Type B pancreatic cell (in vitro differentiated cells): ENCODE data around the gene TUFT1. TPM values are rescaled to one million over a fixed set of nuclear protein-coding genes. Genes with fewer than 3 reads are reported as not detected.

Experiments used
- DNase-seq: peaks from one replicate; pipeline ENCODE4 v3.0.0; 2021; ENCODE audit warnings: mixed read lengths; ENCODE audit not compliant: unreplicated experiment; ENCODE audit errors: extremely low spot score
- H3K27ac Mint-ChIP-seq: 2 replicates; pipeline ENCODE4 v1.8.0; 2021; ENCODE audit warnings: mild to moderate bottlenecking, mixed read lengths
- H3K27me3 Mint-ChIP-seq: 2 replicates; pipeline ENCODE4 v1.8.0; 2021; ENCODE audit warnings: mixed read lengths
- H3K36me3 Mint-ChIP-seq: 2 replicates; pipeline ENCODE4 v1.8.0; 2021; ENCODE audit warnings: mixed read lengths
- H3K4me1 Mint-ChIP-seq: one replicate; pipeline ENCODE4 v1.8.0; 2021; ENCODE audit warnings: mixed read lengths; ENCODE audit not compliant: unreplicated experiment
- H3K4me3 Mint-ChIP-seq: 2 replicates; pipeline ENCODE4 v1.8.0; 2021; ENCODE audit warnings: mild to moderate bottlenecking, mixed read lengths
- H3K9me3 Mint-ChIP-seq: 2 replicates; pipeline ENCODE4 v1.8.0; 2021; ENCODE audit warnings: mixed read lengths
- total RNA-seq: library from RNA; stranded (reverse); gene quantifications from 2 replicates; pipeline ENCODE4 v1.2.1, GENCODE V29; 2021; ENCODE audit warnings: low replicate concordance
- TF ChIP-seq, protein P1 (sequence below): fragments of 200-600 bp; sonication (generic); conservative IDR thresholded peaks from 2 replicates; pipeline ENCODE4 v1.5.0; 2021; ENCODE audit warnings: antibody characterized with exemption, mild to moderate bottlenecking

The TUFT1 gene
- total RNA-seq, 1 donor from 2014 or later: 15.5 TPM

DNA sequence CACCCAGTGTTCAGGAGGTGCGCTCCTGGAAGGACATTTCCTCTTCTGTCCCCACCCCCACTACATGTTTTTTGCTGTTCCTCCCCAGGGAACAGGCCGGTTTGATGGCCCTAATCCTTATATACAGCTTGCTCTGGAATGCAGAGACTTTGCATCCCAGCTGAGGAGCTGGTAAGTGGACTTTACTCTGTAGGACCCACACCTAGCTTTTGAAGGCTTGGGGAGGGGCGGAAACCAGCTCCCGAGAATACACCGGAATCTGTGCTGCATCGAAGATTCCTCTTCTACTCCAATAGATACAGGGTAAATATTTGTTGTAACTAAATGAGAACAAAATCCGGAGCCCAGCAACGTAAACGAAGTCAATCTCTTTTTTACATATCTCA, 30.1 kb upstream of the TUFT1 start:
- TF ChIP-seq, protein P1, sequence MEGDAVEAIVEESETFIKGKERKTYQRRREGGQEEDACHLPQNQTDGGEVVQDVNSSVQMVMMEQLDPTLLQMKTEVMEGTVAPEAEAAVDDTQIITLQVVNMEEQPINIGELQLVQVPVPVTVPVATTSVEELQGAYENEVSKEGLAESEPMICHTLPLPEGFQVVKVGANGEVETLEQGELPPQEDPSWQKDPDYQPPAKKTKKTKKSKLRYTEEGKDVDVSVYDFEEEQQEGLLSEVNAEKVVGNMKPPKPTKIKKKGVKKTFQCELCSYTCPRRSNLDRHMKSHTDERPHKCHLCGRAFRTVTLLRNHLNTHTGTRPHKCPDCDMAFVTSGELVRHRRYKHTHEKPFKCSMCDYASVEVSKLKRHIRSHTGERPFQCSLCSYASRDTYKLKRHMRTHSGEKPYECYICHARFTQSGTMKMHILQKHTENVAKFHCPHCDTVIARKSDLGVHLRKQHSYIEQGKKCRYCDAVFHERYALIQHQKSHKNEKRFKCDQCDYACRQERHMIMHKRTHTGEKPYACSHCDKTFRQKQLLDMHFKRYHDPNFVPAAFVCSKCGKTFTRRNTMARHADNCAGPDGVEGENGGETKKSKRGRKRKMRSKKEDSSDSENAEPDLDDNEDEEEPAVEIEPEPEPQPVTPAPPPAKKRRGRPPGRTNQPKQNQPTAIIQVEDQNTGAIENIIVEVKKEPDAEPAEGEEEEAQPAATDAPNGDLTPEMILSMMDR: no peak
- no peak for DNase-seq
- peak overlapping the region; percentile 87 for H3K27ac Mint-ChIP-seq

DNA sequence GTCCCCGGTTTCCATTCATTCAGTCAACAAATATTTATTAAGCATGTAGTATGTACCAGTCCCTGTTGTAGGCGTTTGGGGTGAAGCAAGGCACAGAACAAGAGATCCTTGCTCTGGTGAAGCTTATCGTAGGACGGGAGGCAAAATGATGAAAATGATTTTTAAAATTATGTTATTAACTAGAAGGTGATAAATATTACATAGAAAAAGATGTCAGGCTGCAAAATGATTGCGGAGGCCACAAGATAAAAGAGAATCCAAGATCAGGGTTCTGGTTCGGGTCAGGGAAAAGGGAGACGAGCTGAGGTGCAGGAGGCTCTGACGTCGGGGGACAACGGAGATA, 29.5 kb upstream of the TUFT1 start:
- no peaks in the 10 kb centered on the region for H3K36me3 Mint-ChIP-seq
- no peak for DNase-seq
- peak overlapping the region; percentile 92 for H3K4me3 Mint-ChIP-seq
- TF ChIP-seq, protein P1: no peak
- H3K4me1 Mint-ChIP-seq: peaks cover 25% of the 10 kb centered on the region
- no peaks in the 10 kb centered on the region for H3K9me3 Mint-ChIP-seq
- peak overlapping the region; percentile 87 for H3K27ac Mint-ChIP-seq
- H3K27me3 Mint-ChIP-seq: peaks cover 12% of the 10 kb centered on the region

More for the DNA sequence above, 30.1 kb upstream of the TUFT1 start:
- peaks cover 12% of the 10 kb centered on the region for H3K27me3 Mint-ChIP-seq
- peaks cover 25% of the 10 kb centered on the region for H3K4me1 Mint-ChIP-seq
- H3K36me3 Mint-ChIP-seq: no peaks in the 10 kb centered on the region
- peak overlapping the region; percentile 92 for H3K4me3 Mint-ChIP-seq
- H3K9me3 Mint-ChIP-seq: no peaks in the 10 kb centered on the region

- peak; percentile 94 for DNase-seq
- peaks cover 12% of the 10 kb centered on the region for H3K27me3 Mint-ChIP-seq
- TF ChIP-seq, protein P1: no peak
- H3K4me3 Mint-ChIP-seq: peak within 1 kb of the TSS; percentile 92
- peak within 1 kb of the TSS; percentile 99 for H3K27ac Mint-ChIP-seq
- H3K36me3 Mint-ChIP-seq: no peaks in the 10 kb centered on the region
- H3K9me3 Mint-ChIP-seq: no peaks in the 10 kb centered on the region
- peaks cover 28% of the 10 kb centered on the region for H3K4me1 Mint-ChIP-seq
Observed at GRCh38 chr1:151510957-151511635, 29.0 kb upstream of the TUFT1 start, which contains the start of gene CGN. TSS of gene CGN (plus strand) at chr1:151511387. CDS start at chr1:151518520, 7,133 bp downstream.

DNA sequence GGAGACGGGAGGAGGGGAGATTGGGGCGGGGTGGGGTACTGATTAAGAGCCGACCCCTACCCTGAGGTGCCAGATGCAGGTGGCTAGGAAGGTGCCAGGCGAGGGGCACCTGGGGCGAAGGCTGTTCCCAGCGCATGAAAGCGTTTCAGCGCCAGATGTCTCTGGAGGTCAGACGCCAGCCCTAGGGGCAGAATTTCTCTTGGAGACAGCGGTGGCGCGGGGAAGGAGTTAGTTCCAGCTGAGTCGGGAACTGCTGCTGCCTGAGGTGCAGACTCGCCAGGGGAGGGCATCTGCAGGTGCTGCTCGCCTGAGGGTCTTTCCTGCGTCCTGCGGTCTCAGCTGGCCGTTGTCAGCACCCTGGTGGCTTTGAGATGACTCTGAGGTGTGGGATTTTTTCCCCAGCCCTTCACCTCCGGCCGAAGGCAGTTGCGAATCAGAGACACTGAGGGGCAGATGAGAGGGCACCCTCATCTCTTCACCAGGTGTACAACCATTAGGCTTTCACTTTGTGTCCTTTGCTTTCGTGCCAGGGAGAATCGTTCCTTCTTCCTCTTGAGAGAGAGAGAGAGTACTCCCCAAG, 28.4 kb upstream of the TUFT1 start:
- H3K4me3 Mint-ChIP-seq: peak overlapping the region; percentile 92
- H3K27ac Mint-ChIP-seq: peak overlapping the region; percentile 99

DNA sequence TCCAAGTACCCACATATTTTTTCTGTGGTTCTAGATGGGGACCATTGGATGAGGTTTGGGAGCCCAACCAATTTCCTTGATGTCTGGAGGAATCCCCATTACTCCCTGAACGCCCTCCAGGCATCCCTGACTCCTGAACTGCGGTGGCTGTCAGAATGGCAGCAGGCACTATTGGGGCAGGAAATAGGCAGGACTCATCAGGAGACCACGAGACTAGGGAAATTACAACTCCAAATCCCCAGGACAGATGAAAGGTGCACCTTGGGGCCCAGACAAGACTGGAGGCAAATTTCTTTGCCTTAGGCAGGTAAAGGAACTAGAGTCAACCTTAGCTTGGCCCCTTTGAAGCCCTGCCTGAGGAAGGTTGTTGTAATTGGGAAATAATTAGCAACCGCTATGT, 27.8 kb upstream of the TUFT1 start:
- peaks cover 30% of the 10 kb centered on the region for H3K4me1 Mint-ChIP-seq
- no peaks in the 10 kb centered on the region for H3K36me3 Mint-ChIP-seq
- H3K9me3 Mint-ChIP-seq: no peaks in the 10 kb centered on the region
- peak overlapping the region; percentile 92 for H3K4me3 Mint-ChIP-seq
- H3K27me3 Mint-ChIP-seq: peaks cover 12% of the 10 kb centered on the region
- TF ChIP-seq, protein P1: no peak
- no peak for DNase-seq
- peak overlapping the region; percentile 99 for H3K27ac Mint-ChIP-seq

More for the DNA sequence above, 28.4 kb upstream of the TUFT1 start:
- no peaks in the 10 kb centered on the region for H3K36me3 Mint-ChIP-seq
- peaks cover 30% of the 10 kb centered on the region for H3K4me1 Mint-ChIP-seq
- DNase-seq: peak; percentile 76
- no peaks in the 10 kb centered on the region for H3K9me3 Mint-ChIP-seq
- TF ChIP-seq, protein P1: peak; percentile 24
- peaks cover 12% of the 10 kb centered on the region for H3K27me3 Mint-ChIP-seq
